Epithelial cell of esophagus (primary cell): ENCODE results near the gene TSSK6.

Experiments
- DNase-seq: peaks from one replicate; pipeline ENCODE4 v3.0.0; 2010; ENCODE audit warnings: low read depth
- H3K4me3 ChIP-seq: 2 replicates; pipeline ENCODE4 v1.5.1; 2011; ENCODE audit warnings: mild to moderate bottlenecking, low read length, control low read depth
- TF ChIP-seq, protein P1 (sequence below): IDR thresholded peaks from 2 replicates; pipeline ENCODE4 v1.5.1; 2011; ENCODE audit warnings: low read depth, mild to moderate bottlenecking, low read length, control low read depth, inconsistent platforms; ENCODE audit not compliant: insufficient read depth; ENCODE audit errors: missing control alignments

Gene TSSK6

DNA sequence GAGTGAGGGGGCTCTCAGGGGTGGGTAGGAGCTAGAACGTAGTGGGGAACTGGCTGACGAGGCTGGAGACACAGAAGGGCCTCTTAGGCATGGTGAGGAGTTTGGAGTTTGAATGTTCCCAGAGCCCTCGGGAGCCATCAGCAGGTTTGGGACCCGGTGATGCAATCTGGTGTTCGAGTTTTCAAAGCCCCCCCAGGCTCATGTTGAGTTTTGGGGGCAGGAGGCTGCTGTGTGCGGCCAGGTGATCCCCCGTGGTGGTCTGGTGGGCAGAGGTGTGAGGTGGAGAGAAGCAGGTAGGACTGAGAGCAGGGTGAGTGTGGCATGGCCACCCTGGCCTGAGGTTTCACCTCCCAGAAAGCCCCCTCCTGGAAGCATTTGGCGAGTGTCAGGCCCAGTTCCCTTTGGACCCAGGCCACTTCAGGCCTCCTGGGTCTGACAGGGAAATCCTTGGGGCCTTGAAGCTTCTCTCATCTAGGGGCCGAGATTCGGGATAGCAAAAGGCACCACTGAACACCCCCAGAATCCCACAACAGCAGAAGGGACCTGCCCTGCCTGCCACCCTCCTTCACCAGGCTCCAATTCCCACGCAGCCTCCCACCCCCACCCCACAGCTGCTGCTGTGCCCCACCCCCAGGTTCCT, 14.6 kb upstream of the TSSK6 start:
- no peak for DNase-seq
- H3K4me3 ChIP-seq, result no peak overlapping the region
- TF ChIP-seq, protein P1, sequence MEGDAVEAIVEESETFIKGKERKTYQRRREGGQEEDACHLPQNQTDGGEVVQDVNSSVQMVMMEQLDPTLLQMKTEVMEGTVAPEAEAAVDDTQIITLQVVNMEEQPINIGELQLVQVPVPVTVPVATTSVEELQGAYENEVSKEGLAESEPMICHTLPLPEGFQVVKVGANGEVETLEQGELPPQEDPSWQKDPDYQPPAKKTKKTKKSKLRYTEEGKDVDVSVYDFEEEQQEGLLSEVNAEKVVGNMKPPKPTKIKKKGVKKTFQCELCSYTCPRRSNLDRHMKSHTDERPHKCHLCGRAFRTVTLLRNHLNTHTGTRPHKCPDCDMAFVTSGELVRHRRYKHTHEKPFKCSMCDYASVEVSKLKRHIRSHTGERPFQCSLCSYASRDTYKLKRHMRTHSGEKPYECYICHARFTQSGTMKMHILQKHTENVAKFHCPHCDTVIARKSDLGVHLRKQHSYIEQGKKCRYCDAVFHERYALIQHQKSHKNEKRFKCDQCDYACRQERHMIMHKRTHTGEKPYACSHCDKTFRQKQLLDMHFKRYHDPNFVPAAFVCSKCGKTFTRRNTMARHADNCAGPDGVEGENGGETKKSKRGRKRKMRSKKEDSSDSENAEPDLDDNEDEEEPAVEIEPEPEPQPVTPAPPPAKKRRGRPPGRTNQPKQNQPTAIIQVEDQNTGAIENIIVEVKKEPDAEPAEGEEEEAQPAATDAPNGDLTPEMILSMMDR, result no peak

DNA sequence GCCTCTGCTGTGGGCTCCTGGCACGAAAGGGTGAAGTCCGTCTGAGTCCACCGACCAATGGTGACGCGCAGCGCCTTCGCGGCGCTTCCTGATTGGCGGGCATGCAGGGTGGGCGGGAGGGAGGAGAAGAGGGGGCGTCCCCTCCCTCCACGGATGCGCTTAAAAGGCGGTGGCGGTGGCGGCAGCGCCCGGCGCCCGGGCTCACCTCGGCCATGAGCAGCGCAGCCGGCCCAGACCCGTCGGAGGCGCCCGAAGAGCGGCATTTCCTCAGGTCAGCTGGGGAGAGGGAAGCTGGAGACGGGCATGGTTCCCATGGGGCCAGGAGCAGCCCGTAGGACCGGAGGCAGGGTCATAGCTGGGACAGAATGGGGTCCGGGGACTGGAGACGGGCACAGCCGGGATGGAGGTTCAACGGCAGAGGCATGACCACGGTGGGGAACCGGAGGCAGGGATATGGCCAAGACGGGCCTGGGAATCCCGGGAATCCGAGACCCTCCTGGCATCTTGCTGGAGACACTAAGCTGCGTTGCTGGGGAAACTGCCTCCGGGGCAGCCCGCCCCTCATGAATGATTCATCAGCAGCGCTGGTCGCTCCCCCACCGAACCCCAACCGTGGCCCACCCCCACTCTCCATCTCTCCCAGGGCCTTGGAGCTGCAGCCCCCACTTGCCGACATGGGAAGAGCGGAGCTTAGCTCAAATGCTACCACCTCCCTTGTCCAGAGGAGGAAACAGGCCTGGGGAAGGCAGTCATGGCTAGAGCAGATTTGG, 13.6 kb upstream of the TSSK6 start, which contains the start of gene YJEFN3:
YJEFN3 (plus strand) TSS at position 191 of the 770 bp plus-strand sequence; CDS start at position 213, 22 bp downstream.
- DNase-seq, result no peak
- no peak within 1 kb of the TSS for H3K4me3 ChIP-seq
- TF ChIP-seq, protein P1, result no peak

DNA sequence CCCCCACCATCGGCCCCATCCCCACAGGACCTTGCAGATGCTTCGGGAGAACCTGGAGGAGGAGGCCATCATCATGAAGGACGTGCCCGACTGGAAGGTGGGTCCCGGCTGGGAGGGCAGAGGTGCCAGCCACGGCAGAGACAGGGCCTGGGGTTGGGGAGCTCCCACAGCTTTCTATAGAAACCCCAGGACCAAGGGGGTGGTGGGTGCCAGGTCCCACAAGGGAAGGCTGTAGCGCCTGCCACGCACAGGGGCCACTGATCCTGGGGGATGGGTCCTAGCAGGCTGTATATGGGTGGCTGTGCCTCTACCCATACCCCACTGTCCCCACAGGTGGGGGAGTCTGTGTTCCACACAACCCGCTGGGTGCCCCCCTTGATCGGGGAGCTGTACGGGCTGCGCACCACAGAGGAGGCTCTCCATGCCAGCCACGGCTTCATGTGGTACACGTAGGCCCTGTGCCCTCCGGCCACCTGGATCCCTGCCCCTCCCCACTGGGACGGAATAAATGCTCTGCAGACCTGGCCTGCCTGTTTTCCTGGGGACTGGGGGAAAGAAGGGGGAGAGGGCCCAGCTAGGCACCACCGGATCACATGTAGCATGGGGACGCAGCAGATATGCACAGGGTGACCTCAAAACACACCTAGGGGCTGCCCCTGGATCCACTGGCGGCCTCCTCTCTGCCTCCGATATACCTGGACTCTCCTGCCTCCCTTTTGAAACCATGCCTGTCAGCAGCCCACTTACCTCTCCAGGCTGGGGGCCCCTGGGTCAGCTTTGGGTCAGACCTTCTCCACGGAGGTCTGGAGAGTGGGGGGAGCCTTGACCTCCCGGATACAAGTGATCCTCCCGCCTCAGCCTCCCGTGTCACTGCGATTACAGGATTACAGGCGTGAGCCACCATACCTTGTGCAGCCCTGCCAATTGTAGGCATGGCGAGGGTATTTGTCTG, 12.6 kb upstream of the TSSK6 start:
- H3K4me3 ChIP-seq, result no peak overlapping the region
- DNase-seq, result no peak
- TF ChIP-seq, protein P1, result no peak

DNA sequence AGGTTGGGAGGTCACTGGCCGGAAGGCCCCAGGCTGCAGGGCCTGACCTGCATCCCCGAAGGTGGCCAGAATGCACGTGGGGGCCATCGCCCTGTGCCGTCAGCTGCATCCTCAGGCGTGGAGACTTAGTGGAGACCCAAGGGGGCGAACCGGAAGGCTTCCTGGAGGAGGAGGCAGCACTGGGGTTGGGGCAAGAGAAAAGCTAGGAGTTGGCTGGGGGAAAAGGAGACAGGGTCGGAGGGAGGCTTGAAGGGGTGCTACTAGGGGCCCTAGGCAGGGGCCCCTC, 12.0 kb upstream of the TSSK6 start:
- no peak overlapping the region for H3K4me3 ChIP-seq
- DNase-seq, result no peak
- TF ChIP-seq, protein P1, result no peak

DNA sequence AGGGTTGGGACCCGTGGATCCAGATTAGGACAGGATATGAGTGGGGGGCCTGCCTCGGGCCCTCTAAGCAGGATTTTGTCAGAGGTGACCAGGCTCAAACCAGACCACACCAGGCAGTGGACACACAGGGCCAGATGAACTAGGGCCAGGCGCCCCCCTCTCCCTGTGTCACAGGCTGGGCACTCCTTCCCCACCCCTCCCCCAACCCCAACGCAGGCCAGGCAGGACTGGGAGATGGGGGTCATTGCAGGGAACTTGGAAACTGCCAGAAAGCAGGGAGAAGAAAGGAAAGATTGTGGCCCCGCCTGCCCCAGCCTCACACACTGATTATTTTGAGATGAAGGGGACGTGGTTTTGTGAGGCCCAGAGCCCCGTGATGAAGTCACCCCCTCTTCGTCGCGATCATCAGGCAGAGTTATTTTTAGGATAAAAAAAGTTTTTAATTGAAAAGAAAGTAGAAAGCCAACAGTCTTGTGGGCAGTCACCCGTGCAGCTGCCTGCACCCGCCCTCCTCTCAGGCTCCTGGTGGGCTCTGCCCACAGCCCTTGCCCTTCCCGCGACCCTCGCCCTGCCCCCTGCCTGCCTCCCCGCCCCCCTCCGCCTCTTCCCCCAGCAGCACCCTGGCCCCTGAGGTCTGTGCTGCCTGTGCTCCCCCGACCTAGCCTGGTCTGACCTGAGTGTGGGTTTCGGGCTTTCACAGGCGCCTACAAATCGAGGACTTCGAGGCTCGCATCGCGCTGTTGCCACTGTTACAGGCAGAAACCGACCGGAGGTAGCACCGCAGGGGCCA, 11.4 kb upstream of the TSSK6 start:
- TF ChIP-seq, protein P1, result no peak
- DNase-seq, result no peak
- no peak overlapping the region for H3K4me3 ChIP-seq

DNA sequence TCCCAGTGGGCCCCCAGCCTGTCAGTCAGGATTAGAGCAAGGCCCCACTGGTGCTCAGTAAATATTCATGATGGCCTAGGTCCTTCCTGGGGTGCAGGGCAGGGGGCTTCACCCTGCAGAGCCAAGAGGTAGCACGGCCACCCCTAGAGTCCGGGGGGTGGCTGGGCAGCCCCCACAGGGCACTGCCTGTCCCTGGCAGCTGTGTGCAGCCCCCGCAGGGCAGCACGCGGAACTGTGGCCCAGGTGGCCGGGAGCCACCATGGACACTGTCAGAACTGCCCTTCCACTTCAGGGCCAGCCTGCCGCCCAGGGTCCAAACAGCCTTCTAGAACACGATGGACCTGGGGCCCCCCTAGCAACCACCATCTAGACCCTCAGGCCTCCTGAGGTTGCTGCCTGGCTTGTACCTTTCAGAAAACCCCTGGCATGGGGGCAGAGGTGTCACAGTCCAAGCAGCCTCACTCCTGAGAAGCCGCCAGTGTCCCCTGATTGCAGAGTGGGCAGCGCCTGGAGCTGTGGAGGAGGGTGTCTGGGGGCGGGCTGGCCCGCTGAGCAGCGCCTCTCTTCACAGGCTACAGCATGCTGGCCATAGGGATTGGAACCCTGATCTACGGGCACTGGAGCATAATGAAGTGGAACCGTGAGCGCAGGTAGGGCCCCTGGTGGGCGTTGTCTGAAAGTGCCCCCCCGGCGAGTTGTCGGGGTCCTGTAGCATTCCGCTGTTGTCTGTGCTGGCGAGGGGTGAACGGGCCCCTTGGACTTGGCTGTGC, 10.4 kb upstream of the TSSK6 start:
- TF ChIP-seq, protein P1, result no peak
- no peak overlapping the region for H3K4me3 ChIP-seq

More for the DNA sequence above, 10.4 kb upstream of the TSSK6 start:
- no peak for DNase-seq
